IPS-20b (cell line): ENCODE data around the gene GPR155.
"Not testable (repeated sequence)": the region's sequence is repeated elsewhere in the genome, so short reads cannot be mapped to it uniquely, and the experiment has no call there.

Experiments
- H3K27ac ChIP-seq: one replicate; pipeline ENCODE4 v1.5.1; 2013; ENCODE audit warnings: low read length
- H3K27me3 ChIP-seq: 2 replicates; pipeline ENCODE4 v1.6.1; 2013; ENCODE audit warnings: mild to moderate bottlenecking, low read length, inconsistent platforms; ENCODE audit not compliant: insufficient read depth
- H3K36me3 ChIP-seq: 2 replicates; pipeline ENCODE4 v1.6.1; 2013; ENCODE audit warnings: low read depth, mild to moderate bottlenecking, inconsistent platforms, low read length, moderate library complexity; ENCODE audit not compliant: insufficient read depth
- H3K4me1 ChIP-seq: 2 replicates; pipeline ENCODE4 v1.6.1; 2013; ENCODE audit warnings: mild to moderate bottlenecking, control low read depth, inconsistent platforms, low read length, moderate library complexity; ENCODE audit not compliant: insufficient read depth
- H3K4me3 ChIP-seq: 2 replicates; pipeline ENCODE4 v1.5.1; 2013; ENCODE audit warnings: mild to moderate bottlenecking, low read length, inconsistent platforms
- H3K9ac ChIP-seq: 2 replicates; pipeline ENCODE4 v1.6.1; 2013; ENCODE audit warnings: low read depth, mild to moderate bottlenecking, inconsistent platforms, low read length, moderate library complexity
- H3K9me3 ChIP-seq: 2 replicates; pipeline ENCODE4 v1.6.1; 2013; ENCODE audit warnings: mild to moderate bottlenecking, low read depth, low read length, inconsistent platforms; ENCODE audit not compliant: insufficient read depth

GPR155 gene

DNA sequence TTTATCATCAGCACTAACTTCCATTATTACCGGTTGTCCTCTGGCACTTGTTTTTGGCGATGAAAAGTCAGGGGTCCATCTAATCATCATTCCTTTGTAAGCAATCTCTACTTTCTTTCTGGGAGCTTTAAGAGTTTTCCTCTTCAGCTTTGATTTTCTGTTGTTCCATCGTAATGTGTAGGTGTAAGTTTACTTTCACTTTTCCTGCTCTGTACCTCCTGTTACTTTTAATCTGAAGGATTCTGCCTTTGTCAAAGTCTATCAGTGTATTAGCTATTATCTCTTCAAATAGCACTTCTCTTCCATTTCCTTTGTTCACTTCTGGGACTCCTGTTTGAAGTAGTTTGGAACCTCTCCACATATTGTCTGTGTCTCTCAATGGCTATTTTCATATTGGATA, 25.5 kb upstream of the GPR155 start:
- Histone ChIP-seq H3K4me3 (no peak overlapping the region), H3K36me3 (no peaks in the 10 kb centered on the region), H3K9ac (no peak overlapping the region), H3K27me3 (no peaks in the 10 kb centered on the region), H3K9me3 (peaks cover 50% of the 10 kb centered on the region), H3K27ac (no peak overlapping the region), H3K4me1 (no peaks in the 10 kb centered on the region)

DNA sequence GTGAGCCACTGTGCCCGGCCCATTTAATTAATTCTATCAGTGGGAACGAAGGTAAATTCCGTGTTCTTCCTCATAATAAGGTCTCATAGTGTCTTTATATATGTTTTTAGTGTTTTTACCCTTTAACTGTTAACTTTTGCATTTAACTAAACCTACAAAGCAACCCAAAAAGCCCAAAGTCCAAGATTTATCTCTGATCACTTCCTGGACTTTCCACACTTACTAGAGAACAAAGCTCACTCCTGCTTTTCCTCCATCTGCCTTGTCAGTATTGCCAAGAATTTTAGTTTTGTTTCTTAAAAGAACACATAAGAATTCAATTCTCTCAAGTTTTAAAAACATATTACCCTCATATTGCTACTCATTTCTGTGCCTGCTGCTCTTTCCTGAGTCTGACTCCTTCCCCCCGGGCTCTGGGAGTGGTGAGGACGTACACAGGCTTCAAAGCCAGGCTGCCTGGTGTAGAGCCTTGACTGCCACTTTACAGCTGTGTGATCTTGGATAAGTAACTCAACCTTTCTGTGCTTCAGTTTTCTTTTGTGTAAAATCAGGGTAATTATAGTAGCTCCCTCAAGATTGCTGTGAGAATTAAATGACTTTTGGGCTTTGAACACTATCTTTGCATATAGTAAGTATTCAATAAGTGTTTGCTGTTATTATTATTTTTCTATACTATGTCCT, 24.9 kb upstream of the GPR155 start:
- Histone ChIP-seq H3K4me3 (no peak overlapping the region), H3K36me3 (no peaks in the 10 kb centered on the region), H3K27ac (no peak overlapping the region), H3K9ac (no peak overlapping the region), H3K9me3 (peaks cover 50% of the 10 kb centered on the region), H3K4me1 (no peaks in the 10 kb centered on the region), H3K27me3 (no peaks in the 10 kb centered on the region)

DNA sequence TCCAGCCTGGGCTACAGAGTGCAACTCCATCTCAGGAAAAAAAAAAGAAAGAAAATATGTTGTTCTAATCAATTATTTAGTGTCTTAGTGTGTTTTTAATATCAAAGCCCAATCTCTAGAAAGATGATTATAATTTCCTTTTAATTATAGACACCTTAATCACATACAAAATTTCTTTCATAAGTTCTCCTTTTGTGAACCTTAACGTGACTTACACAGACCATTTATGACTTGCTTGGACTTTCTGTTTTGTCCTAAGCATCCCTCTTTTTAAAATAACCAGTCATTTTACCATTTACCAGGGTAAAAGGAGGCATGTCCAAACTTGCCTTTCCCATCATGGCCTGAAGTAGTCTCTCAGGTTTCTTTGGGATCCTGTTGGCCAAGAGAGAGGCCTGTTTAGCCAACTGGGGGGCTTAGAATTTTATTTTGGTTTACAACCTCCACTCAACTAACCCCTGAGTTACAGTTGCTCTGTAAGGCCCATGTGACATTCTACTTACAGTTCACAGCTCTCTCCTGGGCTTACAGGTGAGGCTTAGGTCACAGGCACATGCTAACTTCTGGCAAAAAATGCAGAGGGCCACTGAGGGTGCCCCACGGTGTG, 23.9 kb upstream of the GPR155 start:
- Histone ChIP-seq H3K9me3 (peaks cover 50% of the 10 kb centered on the region), H3K4me3 (no peak overlapping the region), H3K4me1 (no peaks in the 10 kb centered on the region), H3K27me3 (no peaks in the 10 kb centered on the region), H3K9ac (no peak overlapping the region), H3K27ac (no peak overlapping the region), H3K36me3 (no peaks in the 10 kb centered on the region)

DNA sequence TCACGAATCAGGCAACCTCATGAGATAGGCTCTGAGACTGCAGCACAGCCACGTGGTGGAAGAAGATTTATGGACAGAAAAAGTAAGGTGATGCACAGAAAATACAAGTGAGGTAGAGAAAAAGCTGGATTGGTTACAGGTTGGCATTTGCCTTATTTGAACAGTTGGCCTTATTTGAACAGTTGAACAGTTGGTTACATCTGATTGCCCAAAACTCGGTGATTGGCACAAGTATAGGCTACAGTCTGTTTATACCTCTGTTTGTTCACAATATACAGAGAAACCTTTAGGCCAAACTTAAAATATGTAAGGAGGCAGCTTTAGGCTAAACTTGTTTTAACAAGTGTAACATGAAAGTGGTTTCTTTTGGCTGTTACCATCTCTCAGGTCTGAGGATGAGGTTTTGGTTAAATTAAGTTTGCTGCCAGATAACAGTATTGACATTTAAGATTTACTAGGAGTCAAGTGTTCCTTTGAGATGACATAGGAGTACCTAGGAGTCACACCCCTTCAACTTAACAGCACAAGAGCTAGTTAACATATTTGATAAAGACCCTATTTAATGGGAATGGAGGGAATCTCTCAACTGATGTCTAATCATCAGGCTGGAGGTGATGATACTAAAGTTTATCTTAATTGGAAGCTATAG, 16.5 kb upstream of the GPR155 start:
- Histone ChIP-seq H3K9me3 (peaks cover 6% of the 10 kb centered on the region; the same call in 1 of the 2 replicates), H3K36me3 (no peaks in the 10 kb centered on the region), H3K4me1 (no peaks in the 10 kb centered on the region), H3K27me3 (no peaks in the 10 kb centered on the region), H3K4me3 (no peak overlapping the region), H3K27ac (no peak overlapping the region), H3K9ac (no peak overlapping the region)

DNA sequence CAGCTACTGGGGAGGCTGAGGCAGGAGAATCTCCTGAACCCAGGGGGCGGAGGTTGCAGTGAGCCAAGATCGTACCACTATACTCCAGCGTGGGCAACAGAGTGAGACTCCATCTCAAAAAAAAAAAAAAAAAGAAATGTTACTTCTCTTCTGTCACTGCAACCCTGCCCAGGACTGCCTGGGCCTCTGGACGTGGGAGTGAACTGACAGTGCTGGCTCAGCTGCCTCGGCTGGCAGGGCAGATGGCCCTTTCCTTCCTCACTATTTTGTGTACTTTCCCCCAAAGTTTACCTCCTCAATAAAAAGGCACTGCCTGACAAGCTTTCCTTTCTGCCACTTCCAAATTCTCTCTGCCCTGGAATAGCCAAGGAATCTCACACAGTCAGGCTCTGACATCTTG, 12.5 kb upstream of the GPR155 start:
- no peak overlapping the region for H3K9ac ChIP-seq
- H3K27ac ChIP-seq, result no peak overlapping the region
- no peaks in the 10 kb centered on the region for H3K27me3 ChIP-seq
- no peaks in the 10 kb centered on the region for H3K36me3 ChIP-seq
- H3K4me1 ChIP-seq, result peaks cover 7% of the 10 kb centered on the region; the same call in 1 of the 2 replicates
- H3K9me3 ChIP-seq, result no peaks in the 10 kb centered on the region
- H3K4me3 ChIP-seq, result no peak overlapping the region

DNA sequence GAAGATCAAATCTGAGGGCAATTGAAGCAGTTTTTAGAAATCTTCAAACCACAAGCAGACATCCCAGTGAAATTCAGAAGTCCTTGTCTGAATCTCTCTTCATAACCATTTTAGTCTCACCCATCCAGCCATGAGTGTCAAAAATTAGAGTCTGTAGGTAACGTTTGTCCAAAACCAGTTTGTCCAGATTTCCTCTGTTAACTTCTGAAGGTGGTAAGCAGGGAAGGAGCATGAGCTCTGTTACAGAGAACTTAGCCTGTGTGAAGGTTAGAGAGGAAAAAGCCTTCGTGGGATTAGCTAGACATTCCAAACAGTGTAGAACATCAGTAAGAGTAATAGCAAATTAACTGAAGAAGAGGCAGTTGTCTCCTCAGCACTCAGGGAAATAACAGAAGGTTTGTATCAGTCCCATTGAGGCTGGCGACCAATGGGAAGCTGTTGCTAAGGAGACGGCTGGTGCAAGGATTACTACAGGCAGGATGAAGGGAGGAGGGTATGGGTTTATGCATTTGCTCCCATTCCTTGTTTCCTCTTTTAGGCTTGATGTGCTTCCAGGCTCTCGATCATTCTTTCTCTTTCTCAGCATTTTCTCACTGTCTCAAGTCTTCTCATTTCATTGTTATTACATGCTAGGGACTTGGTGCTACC, 8.7 kb upstream of the GPR155 start:
- Histone ChIP-seq H3K9me3 (no peaks in the 10 kb centered on the region), H3K27ac (no peak overlapping the region), H3K4me1 (peaks cover 7% of the 10 kb centered on the region; the same call in 1 of the 2 replicates), H3K4me3 (no peak overlapping the region), H3K27me3 (peaks cover 2% of the 10 kb centered on the region; the same call in 1 of the 2 replicates), H3K36me3 (no peaks in the 10 kb centered on the region), H3K9ac (no peak overlapping the region)

DNA sequence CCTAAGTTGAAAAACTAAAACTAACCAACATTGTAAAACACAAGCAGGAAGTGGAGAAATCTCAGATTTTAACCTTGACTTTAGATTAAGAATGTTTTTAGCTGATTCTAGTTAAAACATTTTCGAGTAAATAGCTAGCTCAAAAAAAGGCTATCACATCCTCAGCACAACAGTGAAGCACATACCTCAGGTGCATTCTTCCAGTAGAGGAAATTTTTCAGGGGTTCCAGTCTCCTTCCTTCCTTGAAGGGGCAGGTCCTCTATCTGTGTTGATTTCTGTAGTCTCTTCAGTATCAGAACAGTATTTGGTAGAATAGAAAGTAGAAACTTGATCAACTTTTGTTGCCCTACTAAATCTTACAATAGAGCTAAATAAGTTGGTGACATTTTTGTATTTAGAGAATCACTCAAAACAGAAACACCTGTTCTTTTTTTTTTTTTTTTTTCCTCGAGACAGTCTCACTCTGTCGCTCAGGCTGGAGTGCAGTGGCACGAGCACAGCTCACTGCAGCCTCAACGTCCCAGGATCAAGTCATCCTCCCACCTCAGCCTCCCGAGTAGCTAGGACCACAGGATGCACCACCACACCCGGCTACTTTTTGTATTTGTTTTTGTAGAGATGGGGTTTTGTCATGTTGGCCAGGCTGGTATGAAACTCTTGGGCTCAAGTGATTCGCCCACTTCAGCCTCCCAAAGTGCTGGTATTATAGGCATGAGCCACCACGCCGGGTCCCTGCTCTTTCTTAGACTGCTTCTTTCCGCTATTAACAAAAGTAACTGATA, 6.9 kb upstream of the GPR155 start:
- peaks cover 12% of the 10 kb centered on the region for H3K27me3 ChIP-seq
- peaks cover 7% of the 10 kb centered on the region; the same call in 1 of the 2 replicates for H3K4me1 ChIP-seq
- H3K4me3 ChIP-seq, result no peak overlapping the region
- H3K27ac ChIP-seq, result no peak overlapping the region
- no peaks in the 10 kb centered on the region for H3K9me3 ChIP-seq
- H3K9ac ChIP-seq, result no peak overlapping the region
- no peaks in the 10 kb centered on the region for H3K36me3 ChIP-seq

DNA sequence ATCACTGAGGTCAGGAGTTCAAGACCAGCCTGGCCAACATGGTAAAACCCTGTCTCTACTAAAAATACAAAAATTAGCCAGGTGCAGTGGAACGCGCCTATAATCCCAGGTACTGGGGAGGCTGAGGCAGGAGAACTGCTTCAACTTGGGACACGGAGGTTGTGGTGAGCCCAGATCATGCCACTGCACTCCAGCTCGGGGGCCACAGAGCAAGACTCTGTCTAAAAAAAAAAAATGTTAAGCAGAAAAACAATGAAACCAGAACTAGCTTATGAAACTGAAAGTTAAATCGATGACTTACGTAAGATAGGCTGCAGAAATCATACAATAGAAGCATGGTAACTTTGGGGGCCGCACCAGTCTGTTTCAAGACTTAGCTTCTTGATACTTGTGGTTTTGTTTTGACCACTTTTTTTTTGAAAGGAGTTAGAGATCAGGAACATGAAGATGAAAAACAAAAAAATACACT, 6.2 kb upstream of the GPR155 start:
- H3K27ac ChIP-seq, result no peak overlapping the region
- H3K9ac ChIP-seq, result no peak overlapping the region
- no peak overlapping the region for H3K4me3 ChIP-seq

DNA sequence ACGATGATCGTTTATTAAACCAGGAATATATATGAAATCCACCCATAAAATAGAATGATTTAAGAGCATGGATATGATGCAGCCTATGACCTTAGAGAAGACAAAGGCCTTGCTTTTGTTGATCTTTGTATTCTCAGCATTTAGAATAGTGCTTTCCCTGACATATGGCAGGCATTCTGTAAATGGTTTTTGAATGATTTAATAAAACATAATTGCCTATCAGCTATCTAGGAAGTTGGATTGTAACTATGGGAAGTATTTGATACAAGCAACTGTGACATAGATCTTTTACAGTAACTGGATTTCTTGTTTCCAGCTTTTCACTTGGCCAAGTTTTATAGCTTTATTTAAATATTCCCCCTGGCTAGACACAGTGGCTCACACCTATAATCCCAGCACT, 5.1 kb upstream of the GPR155 start:
- H3K27me3 ChIP-seq, result peaks cover 12% of the 10 kb centered on the region
- H3K27ac ChIP-seq, result no peak overlapping the region
- H3K4me3 ChIP-seq, result no peak overlapping the region
- peaks cover 7% of the 10 kb centered on the region; the same call in 1 of the 2 replicates for H3K4me1 ChIP-seq
- H3K9ac ChIP-seq, result no peak overlapping the region
- peaks cover 5% of the 10 kb centered on the region; the same call in 1 of the 2 replicates for H3K9me3 ChIP-seq
- H3K36me3 ChIP-seq, result no peaks in the 10 kb centered on the region

More for the DNA sequence above, 6.2 kb upstream of the GPR155 start:
- H3K9me3 ChIP-seq, result peaks cover 2% of the 10 kb centered on the region; the same call in 1 of the 2 replicates
- peaks cover 7% of the 10 kb centered on the region; the same call in 1 of the 2 replicates for H3K4me1 ChIP-seq
- no peaks in the 10 kb centered on the region for H3K36me3 ChIP-seq
- H3K27me3 ChIP-seq, result peaks cover 12% of the 10 kb centered on the region

DNA sequence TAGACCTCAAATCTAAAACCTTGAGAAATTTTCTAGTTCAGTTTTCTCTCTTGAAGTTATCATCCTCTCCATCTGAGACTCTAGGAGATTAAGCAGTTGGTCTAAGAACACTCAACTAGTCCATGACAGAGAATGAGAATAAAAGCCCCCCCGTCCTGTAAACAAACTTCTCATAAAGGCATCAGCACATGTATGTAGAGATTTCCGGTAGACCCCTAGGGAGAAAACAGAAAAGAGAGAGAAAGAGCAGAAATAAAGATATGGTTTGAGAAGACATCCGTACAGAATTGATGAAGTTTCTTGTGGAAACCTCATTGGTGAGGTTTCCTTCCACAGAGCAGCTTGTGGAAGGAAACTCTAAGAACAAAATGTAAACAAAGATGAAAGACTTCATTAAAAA, 3.2 kb upstream of the GPR155 start:
- Histone ChIP-seq H3K9me3 (peaks cover 5% of the 10 kb centered on the region; the same call in 1 of the 2 replicates), H3K27me3 (peaks cover 29% of the 10 kb centered on the region), H3K27ac (no peak overlapping the region), H3K36me3 (no peaks in the 10 kb centered on the region), H3K4me3 (no peak overlapping the region), H3K4me1 (peaks cover 3% of the 10 kb centered on the region; the same call in 1 of the 2 replicates), H3K9ac (no peak overlapping the region)

DNA sequence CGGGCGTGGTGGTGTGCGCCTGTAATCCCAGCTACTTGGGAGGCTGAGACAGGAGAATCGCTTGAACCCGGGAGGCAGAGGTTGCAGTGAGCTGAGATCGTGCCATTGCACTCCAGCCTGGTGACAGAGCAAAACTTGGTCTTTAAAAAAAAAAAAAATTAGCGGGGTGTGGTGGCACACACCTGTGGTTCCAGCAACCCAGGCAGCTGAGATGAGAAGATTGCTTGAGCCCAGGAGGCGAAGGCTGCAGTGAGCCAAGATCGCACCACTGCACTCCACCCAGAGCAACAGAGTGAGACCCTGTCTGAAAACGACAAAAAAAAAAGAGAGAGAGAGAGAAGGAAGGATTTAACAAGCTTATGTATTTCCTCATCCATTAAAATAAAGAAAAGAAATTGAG, 2.7 kb upstream of the GPR155 start:
- not testable (repeated sequence) for H3K9me3 ChIP-seq, H3K9ac ChIP-seq, H3K4me3 ChIP-seq, H3K4me1 ChIP-seq, H3K36me3 ChIP-seq, H3K27ac ChIP-seq
- peaks cover 34% of the 10 kb centered on the region for H3K27me3 ChIP-seq
